H9 (cell line): ENCODE measurements around the gene SOX30. TPM values are rescaled to one million over a fixed set of nuclear protein-coding genes. Genes with fewer than 3 reads are reported as not detected.

Experiments used
- DNase-seq: peaks from one replicate; pipeline ENCODE4 v3.0.0-alpha.2; 2017
- H2AFZ ChIP-seq: one replicate; pipeline ENCODE4 v1.6.1; 2013; ENCODE audit warnings: mild to moderate bottlenecking, low read length, control low read depth, moderate library complexity
- H2AK5ac ChIP-seq: 2 replicates; pipeline ENCODE4 v1.6.1; 2013; ENCODE audit warnings: low read length, control low read depth, mixed read lengths; ENCODE audit not compliant: insufficient read length
- H2BK120ac ChIP-seq: one replicate; pipeline ENCODE4 v1.6.1; 2013; ENCODE audit warnings: low read depth, mild to moderate bottlenecking, low read length, control low read depth, inconsistent platforms; ENCODE audit not compliant: poor library complexity, severe bottlenecking
- H2BK12ac ChIP-seq: 2 replicates; pipeline ENCODE4 v1.6.1; 2013; ENCODE audit warnings: low read length, control low read depth, mixed read lengths, low read depth; ENCODE audit not compliant: insufficient read length
- H2BK15ac ChIP-seq: 2 replicates; pipeline ENCODE4 v1.6.1; 2013; ENCODE audit warnings: low read depth, low read length, control low read depth
- H2BK20ac ChIP-seq: one replicate; pipeline ENCODE4 v1.6.1; 2013; ENCODE audit warnings: low read depth, mild to moderate bottlenecking, low read length, control low read depth, inconsistent platforms; ENCODE audit not compliant: poor library complexity, severe bottlenecking
- H2BK5ac ChIP-seq: 2 replicates; pipeline ENCODE4 v1.6.1; 2013; ENCODE audit warnings: low read length, control low read depth, mixed read lengths; ENCODE audit not compliant: insufficient read length
- H3K14ac ChIP-seq: 2 replicates; pipeline ENCODE4 v1.6.1; 2013; ENCODE audit warnings: low read length, control low read depth; ENCODE audit not compliant: insufficient read depth
- H3K18ac ChIP-seq: 2 replicates; pipeline ENCODE4 v1.6.1; 2013; ENCODE audit warnings: low read depth, mild to moderate bottlenecking, mixed read lengths, low read length, control low read depth; ENCODE audit not compliant: insufficient read length
- H3K23ac ChIP-seq: 2 replicates; pipeline ENCODE4 v1.6.1; 2013; ENCODE audit warnings: low read length, control low read depth, mixed read lengths, low read depth; ENCODE audit not compliant: insufficient read length
- H3K23me2 ChIP-seq: 2 replicates; pipeline ENCODE4 v1.6.1; 2013; ENCODE audit warnings: low read depth, mild to moderate bottlenecking, mixed read lengths, low read length, control low read depth; ENCODE audit not compliant: insufficient read length, poor library complexity, severe bottlenecking
- H3K27ac ChIP-seq: 2 replicates; pipeline ENCODE4 v1.5.1; 2013; ENCODE audit warnings: low read length, control low read depth, mixed read lengths, low read depth; ENCODE audit not compliant: insufficient read length
- H3K27me3 ChIP-seq: 2 replicates; pipeline ENCODE4 v1.6.1; 2013; ENCODE audit warnings: low read length, control low read depth, inconsistent platforms; ENCODE audit not compliant: insufficient read depth
- H3K4ac ChIP-seq: 2 replicates; pipeline ENCODE4 v1.6.1; 2013; ENCODE audit warnings: low read depth, mild to moderate bottlenecking, control low read depth, inconsistent platforms, low read length, moderate library complexity
- H3K4me1 ChIP-seq: 2 replicates; pipeline ENCODE4 v1.6.1; 2013; ENCODE audit warnings: low read length, control low read depth, inconsistent platforms; ENCODE audit not compliant: insufficient read depth
- H3K4me2 ChIP-seq: 2 replicates; pipeline ENCODE4 v1.6.1; 2013; ENCODE audit warnings: low read length, control low read depth, mixed read lengths; ENCODE audit not compliant: insufficient read length, insufficient read depth
- H3K56ac ChIP-seq: 2 replicates; pipeline ENCODE4 v1.6.1; 2013; ENCODE audit warnings: low read depth, mild to moderate bottlenecking, mixed read lengths, low read length, control low read depth; ENCODE audit not compliant: insufficient read length
- H3K79me1 ChIP-seq: 2 replicates; pipeline ENCODE4 v1.6.1; 2013; ENCODE audit warnings: low read depth, mild to moderate bottlenecking, moderate library complexity, low read length, control low read depth, inconsistent platforms; ENCODE audit not compliant: insufficient read depth, poor library complexity, severe bottlenecking
- H3K79me2 ChIP-seq: 2 replicates; pipeline ENCODE4 v1.6.1; 2013; ENCODE audit warnings: low read length, control low read depth, inconsistent platforms; ENCODE audit not compliant: insufficient read depth
- H3K9ac ChIP-seq: 2 replicates; pipeline ENCODE4 v1.6.1; 2013; ENCODE audit warnings: low read length, control low read depth, mixed read lengths; ENCODE audit not compliant: insufficient read length; ENCODE audit errors: extremely low read depth
- H3K9me3 ChIP-seq: one replicate; pipeline ENCODE4 v1.6.1; 2013; ENCODE audit warnings: low read depth, low read length, inconsistent platforms; ENCODE audit not compliant: control insufficient read depth
- H3T11ph ChIP-seq: one replicate; pipeline ENCODE4 v1.6.1; 2013; ENCODE audit warnings: mild to moderate bottlenecking, low read length, control low read depth, inconsistent platforms
- H4K20me1 ChIP-seq: one replicate; pipeline ENCODE4 v1.6.1; 2013; ENCODE audit not compliant: control insufficient read depth, insufficient read length, insufficient read depth
- H4K5ac ChIP-seq: 2 replicates; pipeline ENCODE4 v1.6.1; 2013; ENCODE audit warnings: low read depth, mild to moderate bottlenecking, mixed read lengths, low read length, control low read depth; ENCODE audit not compliant: insufficient read length
- H4K8ac ChIP-seq: replicated peaks from 2 replicates; pipeline ENCODE4 v1.6.1; 2013; ENCODE audit warnings: low read length, control low read depth, mixed read lengths, low read depth; ENCODE audit not compliant: insufficient read length
- H4K91ac ChIP-seq: 2 replicates; pipeline ENCODE4 v1.6.1; 2013; ENCODE audit warnings: low read depth, mild to moderate bottlenecking, moderate library complexity, mixed read lengths, low read length, control low read depth; ENCODE audit not compliant: insufficient read length
- H3K27ac Mint-ChIP-seq, 3 experiments: 2 replicates in 2 of 3; 3 replicates in 1 of 3; pipeline ENCODE4 v1.8.0; 2020 to 2021; ENCODE audit warnings: mixed read lengths in 3 of 3, mild to moderate bottlenecking in 1 of 3, moderate library complexity in 1 of 3
- H3K27me3 Mint-ChIP-seq: 2 replicates; pipeline ENCODE4 v1.8.0; 2021; ENCODE audit warnings: low read depth, mild to moderate bottlenecking, moderate library complexity, mixed read lengths
- H3K36me3 Mint-ChIP-seq, 3 experiments: 2 replicates in 2 of 3; 3 replicates in 1 of 3; pipeline ENCODE4 v1.8.0; 2020 to 2021; ENCODE audit warnings: low read depth in 3 of 3, mixed read lengths in 3 of 3; ENCODE audit not compliant: insufficient read depth in 1 of 3
- H3K4me1 Mint-ChIP-seq, 2 experiments: 2 replicates each; pipeline ENCODE4 v1.8.0; 2020; ENCODE audit warnings: mixed read lengths in 2 of 2
- H3K4me3 Mint-ChIP-seq, 2 experiments: 2 replicates in 1 of 2; 3 replicates in 1 of 2; pipeline ENCODE4 v1.8.0; 2020 to 2021; ENCODE audit warnings: mild to moderate bottlenecking in 2 of 2, mixed read lengths in 2 of 2, moderate library complexity in 1 of 2
- H3K9me3 Mint-ChIP-seq, 2 experiments: 2 replicates in 1 of 2; 3 replicates in 1 of 2; pipeline ENCODE4 v1.8.0; 2020; ENCODE audit warnings: mild to moderate bottlenecking in 2 of 2, mixed read lengths in 2 of 2, moderate library complexity in 1 of 2
- CTCF ChIP-seq: fragments of 200-600 bp; sonication (generic); conservative IDR thresholded peaks from 3 replicates; pipeline ENCODE4 v1.8.0; 2021; ENCODE audit warnings: antibody characterized with exemption, mild to moderate bottlenecking
- WGBS: extraction: QIAGEN DNeasy Blood & Tissue Kit; methylation state at CpG from one replicate; pipeline ENCODE4 v1.1.7; 2013; ENCODE audit warnings: missing lambda C conversion rate, low lambda C conversion rate, mixed read lengths; ENCODE audit not compliant: insufficient read length; ENCODE audit errors: extremely low coverage; 5-methylcytosine and 5-hydroxymethylcytosine counted together
- total RNA-seq: library from RNA; stranded (reverse); gene quantifications from 2 replicates; pipeline ENCODE4 v1.2.1, GENCODE V29; 2021

The SOX30 gene
- total RNA-seq, 1 experiment from 2014 or later, result not detected

- Mint-ChIP-seq H3K4me3 (no peak overlapping the region), H3K9me3 (peaks cover 22 to 47% of the 10 kb centered on the region in 2 experiments), H3K27me3 (no peaks in the 10 kb centered on the region; the same call in 1 of the 2 replicates), H3K36me3 (peaks cover 2 to 10% (median 9%) of the 10 kb centered on the region in 3 experiments), H3K27ac (no peak overlapping the region), H3K4me1 (no peaks in the 10 kb centered on the region)
- no peak overlapping the region for H3K56ac ChIP-seq
- no peak overlapping the region for H2BK120ac ChIP-seq
- no peaks in the 10 kb centered on the region for H3K4me1 ChIP-seq
- H4K8ac ChIP-seq, result no peak overlapping the region
- H2AK5ac ChIP-seq, result no peak overlapping the region
- H3K4me2 ChIP-seq, result no peak overlapping the region
- H3K23ac ChIP-seq, result no peak overlapping the region
- no peak overlapping the region for H4K5ac ChIP-seq
- H3T11ph ChIP-seq, result no peak overlapping the region
- H3K79me2 ChIP-seq, result no peaks in the 10 kb centered on the region
- no peak overlapping the region for H3K14ac ChIP-seq
- H4K91ac ChIP-seq, result no peak overlapping the region
- H3K9ac ChIP-seq, result no peak overlapping the region
- H3K23me2 ChIP-seq, result no peaks in the 10 kb centered on the region
- H3K9me3 ChIP-seq, result peaks cover 4% of the 10 kb centered on the region
- H2BK5ac ChIP-seq, result no peak overlapping the region
- no peaks in the 10 kb centered on the region for H3K27me3 ChIP-seq
- no peak overlapping the region for H2AFZ ChIP-seq
- H2BK12ac ChIP-seq, result no peak overlapping the region
- H4K20me1 ChIP-seq, result no peaks in the 10 kb centered on the region
- no peak for DNase-seq
- H3K18ac ChIP-seq, result no peak overlapping the region
- no peak overlapping the region for H3K4ac ChIP-seq
- no peak overlapping the region for H3K27ac ChIP-seq
- H2BK15ac ChIP-seq, result no peak overlapping the region
- H2BK20ac ChIP-seq, result no peak overlapping the region
- WGBS, result no CpG with 5 or more reads among the region's 1 CpG
- no peaks in the 10 kb centered on the region for H3K79me1 ChIP-seq
- TF ChIP-seq CTCF, result no peak
Measured at GRCh38 chr5:157658893-157659292, 6.7 kb upstream of the SOX30 start.
